ENCODE results near the gene LRRFIP1.
A peak's percentile ranks its signal among the peaks of the same experiment; 100 is the strongest.

Gene LRRFIP1

GRCh38 chr2:237799060-237799428 is 171.7 kb downstream of the LRRFIP1 start:
- no peak overlapping the region for H3K4me3 Mint-ChIP-seq
- H3K36me3 Mint-ChIP-seq (ENCODE audit: low read depth): peaks cover 6% of the 10 kb centered on the region
- H3K27me3 Mint-ChIP-seq (ENCODE audit: low read depth): peaks cover 3% of the 10 kb centered on the region
- H3K27ac Mint-ChIP-seq: no peak overlapping the region
- TF ChIP-seq, protein P1, sequence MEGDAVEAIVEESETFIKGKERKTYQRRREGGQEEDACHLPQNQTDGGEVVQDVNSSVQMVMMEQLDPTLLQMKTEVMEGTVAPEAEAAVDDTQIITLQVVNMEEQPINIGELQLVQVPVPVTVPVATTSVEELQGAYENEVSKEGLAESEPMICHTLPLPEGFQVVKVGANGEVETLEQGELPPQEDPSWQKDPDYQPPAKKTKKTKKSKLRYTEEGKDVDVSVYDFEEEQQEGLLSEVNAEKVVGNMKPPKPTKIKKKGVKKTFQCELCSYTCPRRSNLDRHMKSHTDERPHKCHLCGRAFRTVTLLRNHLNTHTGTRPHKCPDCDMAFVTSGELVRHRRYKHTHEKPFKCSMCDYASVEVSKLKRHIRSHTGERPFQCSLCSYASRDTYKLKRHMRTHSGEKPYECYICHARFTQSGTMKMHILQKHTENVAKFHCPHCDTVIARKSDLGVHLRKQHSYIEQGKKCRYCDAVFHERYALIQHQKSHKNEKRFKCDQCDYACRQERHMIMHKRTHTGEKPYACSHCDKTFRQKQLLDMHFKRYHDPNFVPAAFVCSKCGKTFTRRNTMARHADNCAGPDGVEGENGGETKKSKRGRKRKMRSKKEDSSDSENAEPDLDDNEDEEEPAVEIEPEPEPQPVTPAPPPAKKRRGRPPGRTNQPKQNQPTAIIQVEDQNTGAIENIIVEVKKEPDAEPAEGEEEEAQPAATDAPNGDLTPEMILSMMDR (IDR thresholded peaks at IDR 0.05; ENCODE audit: unreplicated experiment in 3 of 3): no peak
- no peaks in the 10 kb centered on the region for H3K4me1 Mint-ChIP-seq
- peaks cover 11% of the 10 kb centered on the region for H3K9me3 Mint-ChIP-seq

DNA sequence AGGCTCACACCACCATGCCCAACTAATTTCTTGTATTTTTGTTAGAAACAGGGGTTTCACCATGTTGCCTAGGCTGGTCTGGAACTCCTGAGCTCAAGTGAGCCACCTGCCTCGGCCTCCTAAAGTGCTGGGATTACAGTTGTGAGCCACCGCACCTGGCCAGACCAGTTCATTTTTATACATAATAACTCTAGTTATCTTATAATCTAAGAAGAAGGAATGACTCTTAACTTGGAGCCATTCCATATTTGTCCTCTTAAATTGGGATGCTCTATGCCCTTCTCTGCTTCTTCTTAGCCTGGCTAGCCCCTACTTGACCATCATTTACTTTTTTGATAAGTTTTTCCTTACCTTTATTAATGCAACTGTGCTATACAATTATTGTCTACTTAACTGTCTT is 174.1 kb downstream of the LRRFIP1 start:
- H3K9me3 Mint-ChIP-seq: peaks cover 11% of the 10 kb centered on the region
- no peak overlapping the region for H3K27ac Mint-ChIP-seq
- TF ChIP-seq, protein P1 (IDR thresholded peaks at IDR 0.05; ENCODE audit: unreplicated experiment in 3 of 3): no peak
- H3K27me3 Mint-ChIP-seq (ENCODE audit: low read depth): peaks cover 3% of the 10 kb centered on the region
- peaks cover 4% of the 10 kb centered on the region for H3K4me1 Mint-ChIP-seq
- H3K36me3 Mint-ChIP-seq (ENCODE audit: low read depth): peaks cover 6% of the 10 kb centered on the region
- H3K4me3 Mint-ChIP-seq: no peak overlapping the region

GRCh38 chr2:237806334-237806733 is 178.9 kb downstream of the LRRFIP1 start:
- no peak overlapping the region for H3K27ac Mint-ChIP-seq
- peaks cover 3% of the 10 kb centered on the region for H3K27me3 Mint-ChIP-seq (ENCODE audit: low read depth)
- peaks cover 6% of the 10 kb centered on the region for H3K9me3 Mint-ChIP-seq
- H3K4me1 Mint-ChIP-seq: peaks cover 4% of the 10 kb centered on the region
- H3K4me3 Mint-ChIP-seq: no peak overlapping the region
- no peaks in the 10 kb centered on the region for H3K36me3 Mint-ChIP-seq (ENCODE audit: low read depth)
- TF ChIP-seq, protein P1 (IDR thresholded peaks at IDR 0.05; ENCODE audit: unreplicated experiment in 3 of 3): no peak

GRCh38 chr2:237815637-237816036 is 188.2 kb downstream of the LRRFIP1 start:
- Mint-ChIP-seq H3K4me3 (no peak overlapping the region), H3K9me3 (no peaks in the 10 kb centered on the region), H3K27ac (no peak overlapping the region), H3K27me3 (ENCODE audit: low read depth) (peaks cover 9% of the 10 kb centered on the region), H3K4me1 (no peaks in the 10 kb centered on the region), H3K36me3 (ENCODE audit: low read depth) (no peaks in the 10 kb centered on the region)
- TF ChIP-seq, protein P1 (IDR thresholded peaks at IDR 0.05; ENCODE audit: unreplicated experiment in 3 of 3): no peak

GRCh38 chr2:237816531-237816930 is 189.1 kb downstream of the LRRFIP1 start:
- no peaks in the 10 kb centered on the region for H3K4me1 Mint-ChIP-seq
- H3K4me3 Mint-ChIP-seq: no peak overlapping the region
- H3K36me3 Mint-ChIP-seq (ENCODE audit: low read depth): no peaks in the 10 kb centered on the region
- H3K27ac Mint-ChIP-seq: no peak overlapping the region
- TF ChIP-seq, protein P1 (IDR thresholded peaks at IDR 0.05; ENCODE audit: unreplicated experiment in 3 of 3): no peak
- peaks cover 9% of the 10 kb centered on the region for H3K27me3 Mint-ChIP-seq (ENCODE audit: low read depth)
- no peaks in the 10 kb centered on the region for H3K9me3 Mint-ChIP-seq

DNA sequence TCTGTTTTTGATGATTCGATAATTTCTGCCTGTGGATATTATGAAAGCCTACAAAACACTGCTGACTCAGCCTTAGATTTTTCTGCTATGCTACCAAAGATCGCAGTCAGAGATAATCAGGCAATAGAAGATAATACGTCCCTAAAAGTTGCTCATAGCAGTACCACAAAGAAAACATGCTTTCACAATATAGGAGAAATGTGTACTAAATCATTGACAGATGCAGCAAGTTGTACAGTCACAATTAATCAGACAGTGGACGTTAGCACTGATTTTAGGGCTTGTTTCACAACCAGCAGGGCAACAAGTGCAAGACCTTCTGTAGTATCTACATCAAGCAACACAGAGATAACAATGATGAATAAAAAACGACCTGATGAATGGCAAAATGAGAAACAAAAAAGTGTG is 190.7 kb downstream of the LRRFIP1 start:
- TF ChIP-seq, protein P1 (IDR thresholded peaks at IDR 0.05; ENCODE audit: unreplicated experiment in 3 of 3): no peak
- Mint-ChIP-seq H3K27ac (peak overlapping the region in 1 of 3 experiments; percentile 24), H3K27me3 (ENCODE audit: low read depth) (peaks cover 1% of the 10 kb centered on the region), H3K9me3 (no peaks in the 10 kb centered on the region), H3K36me3 (ENCODE audit: low read depth) (no peaks in the 10 kb centered on the region), H3K4me3 (no peak overlapping the region), H3K4me1 (no peaks in the 10 kb centered on the region)
